Measurements from ENCODE around the gene ANTKMT. TPM values are rescaled to one million over a fixed set of nuclear protein-coding genes. Genes with fewer than 3 reads are reported as not detected.

Gene ANTKMT
- total RNA-seq, 4 donors from 2014 or later = 6.2 to 21.1 (median 19.1) TPM

DNA sequence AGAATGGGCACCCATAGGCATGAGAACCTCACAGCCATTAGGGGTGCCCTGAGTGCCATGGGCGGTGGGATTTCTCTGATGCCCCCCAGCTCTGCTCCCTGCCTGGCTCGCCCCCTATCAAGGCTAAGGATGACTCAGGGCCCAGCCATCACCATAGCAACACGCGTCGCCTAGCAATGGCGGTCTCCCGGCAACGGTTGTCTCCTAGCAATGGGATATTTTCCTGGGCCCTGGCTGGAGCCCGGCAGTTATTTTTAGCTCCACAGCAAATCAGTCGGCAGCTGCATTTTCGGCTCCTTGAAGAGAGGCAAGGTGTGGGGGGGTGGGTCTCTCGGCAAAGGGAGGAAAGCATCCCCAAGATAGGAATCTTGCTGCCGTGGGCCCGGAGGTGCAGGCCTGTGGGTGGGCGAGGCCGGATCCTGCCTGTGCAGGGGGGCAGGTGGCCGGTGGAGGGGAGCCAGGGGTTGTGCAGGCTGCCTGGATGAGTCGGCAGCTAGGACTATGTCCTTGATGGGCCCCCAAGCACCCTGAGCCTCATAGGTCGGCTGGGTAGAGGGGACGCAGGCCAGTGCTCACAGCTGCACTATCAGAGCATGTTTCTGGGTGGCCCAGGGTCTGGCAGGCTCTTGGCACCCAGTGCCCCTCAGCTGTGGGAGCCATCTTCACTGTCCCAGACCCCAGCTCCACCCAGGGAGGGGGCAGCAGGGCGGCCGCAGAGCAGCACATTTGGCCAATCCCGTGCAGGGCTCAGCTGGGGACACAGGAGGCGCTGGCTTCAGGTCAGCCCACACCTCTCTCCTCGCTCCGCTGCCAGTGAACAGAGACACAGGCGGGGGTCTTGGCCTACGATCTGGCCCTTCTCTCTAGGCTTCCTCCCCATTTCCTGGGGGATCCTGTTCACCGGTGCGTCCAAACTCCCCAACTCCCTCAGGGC is 11.1 kb upstream of the ANTKMT start:
- H3K36me3 ChIP-seq = no peaks in the 10 kb centered on the region
- peaks cover 26 to 31% of the 10 kb centered on the region in 2 donors for H3K27me3 ChIP-seq
- no peak overlapping the region for H3K27ac ChIP-seq
- no peak for DNase-seq
- peaks cover 0 to 10% of the 10 kb centered on the region in 2 donors for H3K4me1 ChIP-seq
- TF ChIP-seq POLR2A (IDR thresholded peaks at IDR 0.05) = no peak
- TF ChIP-seq, protein P1, sequence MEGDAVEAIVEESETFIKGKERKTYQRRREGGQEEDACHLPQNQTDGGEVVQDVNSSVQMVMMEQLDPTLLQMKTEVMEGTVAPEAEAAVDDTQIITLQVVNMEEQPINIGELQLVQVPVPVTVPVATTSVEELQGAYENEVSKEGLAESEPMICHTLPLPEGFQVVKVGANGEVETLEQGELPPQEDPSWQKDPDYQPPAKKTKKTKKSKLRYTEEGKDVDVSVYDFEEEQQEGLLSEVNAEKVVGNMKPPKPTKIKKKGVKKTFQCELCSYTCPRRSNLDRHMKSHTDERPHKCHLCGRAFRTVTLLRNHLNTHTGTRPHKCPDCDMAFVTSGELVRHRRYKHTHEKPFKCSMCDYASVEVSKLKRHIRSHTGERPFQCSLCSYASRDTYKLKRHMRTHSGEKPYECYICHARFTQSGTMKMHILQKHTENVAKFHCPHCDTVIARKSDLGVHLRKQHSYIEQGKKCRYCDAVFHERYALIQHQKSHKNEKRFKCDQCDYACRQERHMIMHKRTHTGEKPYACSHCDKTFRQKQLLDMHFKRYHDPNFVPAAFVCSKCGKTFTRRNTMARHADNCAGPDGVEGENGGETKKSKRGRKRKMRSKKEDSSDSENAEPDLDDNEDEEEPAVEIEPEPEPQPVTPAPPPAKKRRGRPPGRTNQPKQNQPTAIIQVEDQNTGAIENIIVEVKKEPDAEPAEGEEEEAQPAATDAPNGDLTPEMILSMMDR (IDR thresholded peaks at IDR 0.05) = no peak
- no peaks in the 10 kb centered on the region for H3K9me3 ChIP-seq
- H3K4me3 ChIP-seq = no peak overlapping the region
- intact Hi-C loops (cut with DNase I; ENCODE audit: low total_unique reads) = no loop called here

DNA sequence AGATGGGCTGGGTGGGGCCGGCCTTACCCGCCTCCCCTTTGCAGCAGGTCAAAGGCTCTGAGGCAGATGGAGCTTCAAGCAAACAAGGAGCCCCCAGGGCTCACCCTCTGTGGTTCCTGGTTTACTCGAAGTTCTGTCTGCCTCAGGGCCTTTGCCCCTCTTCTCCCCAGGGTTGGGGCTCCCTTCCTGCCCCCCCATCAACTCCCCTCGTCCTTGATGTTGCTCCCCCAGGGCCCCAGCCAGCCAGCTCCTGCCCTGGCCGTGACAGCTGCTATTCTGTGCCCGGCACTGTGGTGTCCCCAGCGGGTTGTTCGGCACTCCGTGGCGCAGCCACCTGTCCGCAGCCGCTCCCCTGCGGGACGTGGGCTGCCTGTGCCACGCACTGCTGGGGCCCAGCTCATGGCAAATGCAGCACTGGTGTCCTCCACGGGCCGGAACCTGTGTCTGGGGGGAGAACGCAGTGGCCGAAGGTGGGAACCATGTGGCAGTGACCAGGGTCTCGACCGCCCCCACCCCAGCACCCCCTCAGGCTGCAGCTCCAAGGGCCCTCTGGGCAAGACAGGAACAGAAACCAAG is 10.4 kb upstream of the ANTKMT start:
- H3K27me3 ChIP-seq = peaks cover 22 to 29% of the 10 kb centered on the region in 2 donors
- no peak overlapping the region for H3K4me3 ChIP-seq
- DNase-seq = no peak
- no peak for TF ChIP-seq POLR2A (IDR thresholded peaks at IDR 0.05)
- TF ChIP-seq, protein P1 (IDR thresholded peaks at IDR 0.05) = no peak
- no peaks in the 10 kb centered on the region for H3K36me3 ChIP-seq
- intact Hi-C loops (cut with DNase I; ENCODE audit: low total_unique reads) = no loop called here
- peaks cover 0 to 11% of the 10 kb centered on the region in 2 donors for H3K4me1 ChIP-seq
- H3K9me3 ChIP-seq = no peaks in the 10 kb centered on the region
- H3K27ac ChIP-seq = no peak overlapping the region

DNA sequence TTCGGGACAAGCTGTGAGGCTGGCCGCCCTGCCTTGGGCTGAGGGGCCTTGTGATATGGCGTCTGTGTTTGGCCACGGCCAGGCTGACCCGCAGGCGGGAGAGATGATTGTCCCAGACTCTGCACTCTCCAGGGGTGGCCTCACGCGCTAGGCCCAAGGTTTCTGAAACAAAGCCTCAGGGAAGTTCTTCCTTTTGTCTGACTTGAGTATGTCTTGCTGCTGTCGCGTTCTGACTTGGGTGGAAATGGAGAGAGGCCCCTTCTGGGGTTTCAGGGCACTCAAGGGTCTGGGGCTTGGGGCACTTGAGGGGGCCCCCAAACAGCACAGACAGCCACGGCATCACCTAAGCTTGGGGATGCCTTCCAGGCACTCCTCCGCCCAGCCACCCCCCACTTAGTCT is 9.9 kb upstream of the ANTKMT start:
- Histone ChIP-seq H3K27ac (no peak overlapping the region), H3K36me3 (no peaks in the 10 kb centered on the region), H3K27me3 (peaks cover 20 to 28% of the 10 kb centered on the region in 2 donors), H3K9me3 (no peaks in the 10 kb centered on the region), H3K4me1 (peaks cover 2 to 12% of the 10 kb centered on the region in 2 donors), H3K4me3 (no peak overlapping the region)
- no peak for DNase-seq
- intact Hi-C loops (cut with DNase I; ENCODE audit: low total_unique reads) = no loop called here
- TF ChIP-seq, protein P1 (IDR thresholded peaks at IDR 0.05) = no peak
- no peak for TF ChIP-seq POLR2A (IDR thresholded peaks at IDR 0.05)

DNA sequence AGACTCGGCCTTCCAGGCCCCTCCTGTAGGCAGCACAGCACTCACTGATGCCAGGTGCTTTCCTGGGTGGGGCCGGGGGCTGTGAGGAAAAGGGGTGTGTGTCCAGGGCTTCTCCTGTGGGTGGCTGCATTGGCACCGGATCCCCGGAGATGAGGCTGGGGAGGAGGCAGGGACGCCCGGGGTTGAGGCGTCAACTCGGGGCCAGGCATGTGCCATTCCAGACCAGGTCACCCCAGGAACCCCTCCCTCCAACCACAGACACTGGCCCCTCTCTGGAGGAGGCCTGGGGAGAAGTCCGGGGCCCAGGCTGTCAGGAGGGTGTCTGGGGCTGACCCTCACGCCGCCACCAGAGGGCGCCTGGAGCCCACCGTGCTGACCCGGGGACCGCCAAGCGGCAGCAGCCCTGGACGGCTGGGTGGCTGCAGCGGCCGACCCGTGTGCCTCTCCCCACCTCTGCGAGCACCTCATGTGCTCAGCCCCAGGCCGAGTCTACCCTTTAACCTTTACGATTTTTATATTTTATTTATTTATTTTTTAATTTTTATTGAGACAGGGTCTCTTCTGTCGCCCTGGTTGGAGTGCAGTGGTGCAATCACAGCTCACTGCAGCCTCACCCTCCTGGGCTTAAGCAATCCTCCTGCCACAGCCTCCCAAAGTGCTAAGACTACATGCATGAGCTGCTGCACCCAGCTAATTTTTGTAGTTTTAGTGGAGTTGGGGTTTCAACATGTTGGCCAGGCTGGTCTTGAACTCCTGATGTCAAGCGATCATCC is 9.2 kb upstream of the ANTKMT start:
- Histone ChIP-seq H3K9me3 (no peaks in the 10 kb centered on the region), H3K36me3 (no peaks in the 10 kb centered on the region), H3K27ac (no peak overlapping the region), H3K4me3 (no peak overlapping the region), H3K27me3 (peaks cover 16 to 22% of the 10 kb centered on the region in 2 donors), H3K4me1 (peaks cover 5 to 14% of the 10 kb centered on the region in 2 donors)
- peak; percentile 65 to 72 for DNase-seq
- intact Hi-C loops (cut with DNase I; ENCODE audit: low total_unique reads) = no loop called here
- TF ChIP-seq, protein P1 (IDR thresholded peaks at IDR 0.05) = peak; percentile 90 to 93 (median 92)
- no peak for TF ChIP-seq POLR2A (IDR thresholded peaks at IDR 0.05)
